OCI-LY3 (cell line): ENCODE results near the gene CHST10.

Experiments used
- H2AFZ ChIP-seq: fragments of 200-600, 300-600 bp; shearing (Covaris generic); 2 replicates; pipeline ENCODE4 v1.6.0; 2014; ENCODE audit warnings: antibody characterized with exemption, low read depth, low read length
- H3K27ac ChIP-seq: fragments of 200-600, 300-600 bp; sonication (generic); 2 replicates; pipeline ENCODE4 v1.5.1; 2014; ENCODE audit warnings: mild to moderate bottlenecking, low read length, moderate library complexity, mixed read lengths
- H3K27me3 ChIP-seq: fragments of 200-600, 300-600 bp; sonication (generic); 2 replicates; pipeline ENCODE4 v1.6.1; 2014; ENCODE audit warnings: low read depth, low read length, mixed read lengths
- H3K36me3 ChIP-seq: fragments of 200-600, 300-600 bp; sonication (generic); replicated peaks from 2 replicates; pipeline ENCODE3; 2014; ENCODE audit warnings: low read depth, low read length, mixed read lengths
- H3K4me1 ChIP-seq: fragments of 300-600, 200-600 bp; sonication (generic); 2 replicates; pipeline ENCODE4 v1.6.1; 2014; ENCODE audit warnings: low read length, mixed read lengths
- H3K4me2 ChIP-seq: fragments of 200-600, 300-600 bp; sonication (generic); 2 replicates; pipeline ENCODE4 v1.6.1; 2014; ENCODE audit warnings: low read length, mixed read lengths
- H3K4me3 ChIP-seq: fragments of 300-600, 200-600 bp; sonication (generic); 2 replicates; pipeline ENCODE4 v1.5.1; 2014; ENCODE audit warnings: antibody characterized with exemption, mild to moderate bottlenecking, low read length, moderate library complexity
- H3K79me2 ChIP-seq: fragments of 300-600, 200-600 bp; shearing (Covaris generic); 2 replicates; pipeline ENCODE4 v1.6.1; 2014; ENCODE audit warnings: mild to moderate bottlenecking, low read length, mixed read lengths
- H3K9ac ChIP-seq: fragments of 300-600, 200-600 bp; shearing (Covaris generic); 2 replicates; pipeline ENCODE4 v1.6.0; 2014; ENCODE audit warnings: mild to moderate bottlenecking, low read length, moderate library complexity
- H3K9me3 ChIP-seq: fragments of 200-600, 300-600 bp; shearing (Covaris generic); 2 replicates; pipeline ENCODE4 v1.6.1; 2014; ENCODE audit warnings: low read length, mixed read lengths; ENCODE audit not compliant: insufficient read depth
- H4K20me1 ChIP-seq: fragments of 200-600, 300-600 bp; sonication (generic); 2 replicates; pipeline ENCODE4 v1.6.1; 2016; ENCODE audit warnings: low read length, mixed read lengths; ENCODE audit not compliant: insufficient read depth
- CTCF ChIP-seq: fragments of 200-600, 300-600 bp; sonication (generic); IDR thresholded peaks from 2 replicates; pipeline ENCODE4 v1.5.1; 2014; ENCODE audit warnings: antibody characterized with exemption, low read length, low read depth
- EZH2phosphoT487 ChIP-seq: fragments of 200-600 bp; shearing (Covaris generic); IDR thresholded peaks from 2 replicates; pipeline ENCODE4 v1.6.1; 2018; ENCODE audit warnings: antibody characterized with exemption, mixed run types, low read depth

CHST10 gene

GRCh38 chr2:100405403-100406119 lies 11.9 kb downstream of the CHST10 start:
- Histone ChIP-seq H3K4me2 (no peak overlapping the region), H3K9me3 (no peaks in the 10 kb centered on the region), H3K27me3 (no peaks in the 10 kb centered on the region), H4K20me1 (peaks cover 7% of the 10 kb centered on the region), H3K27ac (no peak overlapping the region), H3K9ac (no peak overlapping the region), H3K79me2 (peaks cover 20% of the 10 kb centered on the region), H3K4me3 (no peak overlapping the region), H3K4me1 (no peaks in the 10 kb centered on the region), H3K36me3 (peaks cover 49% of the 10 kb centered on the region), H2AFZ (no peak overlapping the region)
- TF ChIP-seq EZH2phosphoT487 (no peak), CTCF (no peak)

- peaks cover 41% of the 10 kb centered on the region for H3K36me3 ChIP-seq
- H3K4me1 ChIP-seq = no peaks in the 10 kb centered on the region
- no peak overlapping the region for H3K4me3 ChIP-seq
- H3K4me2 ChIP-seq = no peak overlapping the region
- no peak overlapping the region for H3K27ac ChIP-seq
- no peak for TF ChIP-seq EZH2phosphoT487
- TF ChIP-seq CTCF = no peak
- H2AFZ ChIP-seq = no peak overlapping the region
- H3K9ac ChIP-seq = no peak overlapping the region
- H3K27me3 ChIP-seq = no peaks in the 10 kb centered on the region
- H4K20me1 ChIP-seq = peaks cover 6% of the 10 kb centered on the region
- H3K79me2 ChIP-seq = peaks cover 9% of the 10 kb centered on the region
- no peaks in the 10 kb centered on the region for H3K9me3 ChIP-seq
Observed at GRCh38 chr2:100404411-100404810, 13.1 kb downstream of the CHST10 start.

- H3K9ac ChIP-seq = no peak overlapping the region
- H3K4me2 ChIP-seq = no peak overlapping the region
- H2AFZ ChIP-seq = no peak overlapping the region
- no peaks in the 10 kb centered on the region for H3K27me3 ChIP-seq
- H4K20me1 ChIP-seq = peaks cover 3% of the 10 kb centered on the region; the same call in 1 of the 2 replicates
- no peak overlapping the region for H3K27ac ChIP-seq
- no peak overlapping the region for H3K4me3 ChIP-seq
- H3K4me1 ChIP-seq = no peaks in the 10 kb centered on the region
- no peaks in the 10 kb centered on the region for H3K9me3 ChIP-seq
- no peak for TF ChIP-seq EZH2phosphoT487
- TF ChIP-seq CTCF = no peak
- peaks cover 41% of the 10 kb centered on the region for H3K36me3 ChIP-seq
- H3K79me2 ChIP-seq = 0 out of 2 replicates have a peak, but pooled peaks cover 4% of the 10 kb centered on the region
Observed at GRCh38 chr2:100403722-100404121, 13.7 kb downstream of the CHST10 start.

- Histone ChIP-seq H3K36me3 (peaks cover 41% of the 10 kb centered on the region), H3K4me2 (no peak overlapping the region), H3K9me3 (no peaks in the 10 kb centered on the region), H4K20me1 (no peaks in the 10 kb centered on the region), H3K4me3 (no peak overlapping the region), H3K27me3 (no peaks in the 10 kb centered on the region), H3K79me2 (no peaks in the 10 kb centered on the region), H2AFZ (no peak overlapping the region), H3K27ac (no peak overlapping the region), H3K4me1 (peaks cover 13% of the 10 kb centered on the region), H3K9ac (no peak overlapping the region)
- no peak for TF ChIP-seq EZH2phosphoT487
- no peak for TF ChIP-seq CTCF
Observed at GRCh38 chr2:100401268-100401667, 16.2 kb downstream of the CHST10 start.
